ENCODE results near the gene EPB42.
"Not testable (repeated sequence)": the region's sequence is repeated elsewhere in the genome, so short reads cannot be mapped to it uniquely, and the experiment has no call there.

DNA sequence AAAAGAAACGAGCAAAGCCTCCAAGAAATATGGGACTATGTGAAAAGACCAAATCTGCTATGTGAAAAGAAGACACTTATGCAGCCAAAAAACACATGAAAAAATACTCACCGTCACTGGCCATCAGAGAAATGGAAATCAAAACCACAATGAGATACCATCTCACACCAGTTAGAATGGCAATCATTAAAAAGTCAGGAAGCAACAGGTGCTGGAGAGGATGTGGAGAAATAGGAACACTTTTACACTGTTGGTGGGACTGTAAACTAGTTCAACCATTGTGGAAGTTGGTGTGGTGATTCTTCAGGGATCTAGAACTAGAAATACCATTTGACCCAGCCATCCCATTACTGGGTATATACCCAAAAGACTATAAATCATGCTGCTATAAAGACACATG lies 43.7 kb downstream of the EPB42 start:
- TF ChIP-seq, protein P1, sequence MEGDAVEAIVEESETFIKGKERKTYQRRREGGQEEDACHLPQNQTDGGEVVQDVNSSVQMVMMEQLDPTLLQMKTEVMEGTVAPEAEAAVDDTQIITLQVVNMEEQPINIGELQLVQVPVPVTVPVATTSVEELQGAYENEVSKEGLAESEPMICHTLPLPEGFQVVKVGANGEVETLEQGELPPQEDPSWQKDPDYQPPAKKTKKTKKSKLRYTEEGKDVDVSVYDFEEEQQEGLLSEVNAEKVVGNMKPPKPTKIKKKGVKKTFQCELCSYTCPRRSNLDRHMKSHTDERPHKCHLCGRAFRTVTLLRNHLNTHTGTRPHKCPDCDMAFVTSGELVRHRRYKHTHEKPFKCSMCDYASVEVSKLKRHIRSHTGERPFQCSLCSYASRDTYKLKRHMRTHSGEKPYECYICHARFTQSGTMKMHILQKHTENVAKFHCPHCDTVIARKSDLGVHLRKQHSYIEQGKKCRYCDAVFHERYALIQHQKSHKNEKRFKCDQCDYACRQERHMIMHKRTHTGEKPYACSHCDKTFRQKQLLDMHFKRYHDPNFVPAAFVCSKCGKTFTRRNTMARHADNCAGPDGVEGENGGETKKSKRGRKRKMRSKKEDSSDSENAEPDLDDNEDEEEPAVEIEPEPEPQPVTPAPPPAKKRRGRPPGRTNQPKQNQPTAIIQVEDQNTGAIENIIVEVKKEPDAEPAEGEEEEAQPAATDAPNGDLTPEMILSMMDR (conservative IDR thresholded peaks at IDR 0.05; ENCODE audit: low read depth, low read length), result not testable (repeated sequence)
- not testable (repeated sequence) for TF ChIP-seq EZH2phosphoT487 (IDR thresholded peaks at IDR 0.05; ENCODE audit: borderline replicate concordance, low read length); EZH2 (IDR thresholded peaks at IDR 0.05; ENCODE audit: low read length, unreplicated experiment)

Measured in PC-3 (cell line).